IPS-NIHi11 (cell line): Measurements from ENCODE around the gene UBASH3A.
"Not testable (repeated sequence)": the region's sequence is repeated elsewhere in the genome, so short reads cannot be mapped to it uniquely, and the experiment has no call there.

ENCODE experiments used
- DNase-seq: peaks from one replicate; pipeline ENCODE4 v3.0.0; 2012; ENCODE audit warnings: mixed read lengths, low spot score

Gene UBASH3A

GRCh38 chr21:42390696-42391095, 13.0 kb upstream of the UBASH3A start:
- no peak for DNase-seq

- no peak for DNase-seq
Observed at GRCh38 chr21:42391297-42391696, 12.4 kb upstream of the UBASH3A start.

- no peak for DNase-seq
Observed at GRCh38 chr21:42392731-42393442, 10.8 kb upstream of the UBASH3A start.

GRCh38 chr21:42393443-42393950, 10.2 kb upstream of the UBASH3A start:
- no peak for DNase-seq

- DNase-seq, result no peak
Observed at GRCh38 chr21:42395302-42395701, 8.4 kb upstream of the UBASH3A start.

- no peak for DNase-seq
Observed at GRCh38 chr21:42395905-42396651, 7.6 kb upstream of the UBASH3A start, which contains the start of gene TMPRSS3. TSS of gene TMPRSS3 (minus strand) at chr21:42396052. CDS start at chr21:42395417, 635 bp downstream.

GRCh38 chr21:42396799-42397745, 6.6 kb upstream of the UBASH3A start:
- DNase-seq, result no peak

GRCh38 chr21:42397746-42398394, 5.8 kb upstream of the UBASH3A start:
- DNase-seq, result no peak

- no peak for DNase-seq
Observed at GRCh38 chr21:42398436-42399028, 5.2 kb upstream of the UBASH3A start.

- no peak for DNase-seq
Observed at GRCh38 chr21:42400525-42400924, 3.2 kb upstream of the UBASH3A start.

- no peak for DNase-seq
Observed at GRCh38 chr21:42401154-42401553, 2.5 kb upstream of the UBASH3A start.

GRCh38 chr21:42401820-42402251, 1.9 kb upstream of the UBASH3A start:
- no peak for DNase-seq

GRCh38 chr21:42404539-42404938, 837 bp downstream of the UBASH3A start:
- no peak for DNase-seq

- DNase-seq, result no peak
Observed at GRCh38 chr21:42405064-42406013, 1.6 kb downstream of the UBASH3A start.

GRCh38 chr21:42406201-42406621, 2.5 kb downstream of the UBASH3A start:
- no peak for DNase-seq

GRCh38 chr21:42406866-42407265, 3.2 kb downstream of the UBASH3A start:
- no peak for DNase-seq

GRCh38 chr21:42407476-42407875, 3.8 kb downstream of the UBASH3A start:
- DNase-seq, result no peak

GRCh38 chr21:42408718-42409117, 5.0 kb downstream of the UBASH3A start:
- not testable (repeated sequence) for DNase-seq

- DNase-seq, result no peak
Observed at GRCh38 chr21:42409366-42409765, 5.7 kb downstream of the UBASH3A start.
